Measurements from ENCODE around the gene RDH13. TPM values are rescaled to one million over a fixed set of nuclear protein-coding genes. Genes with fewer than 3 reads are reported as not detected.
"Not testable (repeated sequence)": the region's sequence is repeated elsewhere in the genome, so short reads cannot be mapped to it uniquely, and the experiment has no call there.

RDH13 gene
- total RNA-seq, 1 experiment from 2014 or later: 31.1 TPM

DNA sequence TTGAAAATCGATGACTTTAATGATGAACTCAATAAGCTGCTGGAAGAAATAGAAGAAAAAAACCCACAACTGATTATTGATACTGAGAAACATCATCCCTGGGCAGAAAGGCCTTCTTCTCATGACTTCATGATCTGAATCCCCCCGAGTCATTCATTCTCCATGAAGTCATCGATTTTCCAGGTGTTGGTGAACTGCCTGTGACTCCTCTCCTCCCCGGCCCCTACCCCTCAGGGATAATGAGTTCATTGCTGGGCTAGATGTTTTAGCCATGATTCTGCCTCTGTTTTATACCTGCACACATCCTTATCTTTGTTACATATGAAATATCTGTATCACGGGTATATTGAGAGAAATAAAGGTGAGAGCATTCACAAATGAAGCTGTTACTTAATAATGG, 62.2 kb downstream of the RDH13 start:
- intact Hi-C loops (cut with micrococcal nuclease): no loop called here
- Histone ChIP-seq H3K27me3 (ENCODE audit: insufficient read depth, low read length) (no peaks in the 10 kb centered on the region), H3K9me2 (ENCODE audit: insufficient read depth) (no peaks in the 10 kb centered on the region), H4K20me1 (ENCODE audit: insufficient read depth) (no peaks in the 10 kb centered on the region), H3K27ac (ENCODE audit: low read depth, low read length) (no peak overlapping the region), H3K9me3 (ENCODE audit: control insufficient read depth in 1 of 2, insufficient read depth in 1 of 2, low read depth in 1 of 2, low read length in 2 of 2) (no peaks in the 10 kb centered on the region), H3K4me1 (ENCODE audit: control insufficient read depth in 1 of 2, insufficient read depth in 2 of 2, low read length in 2 of 2) (peaks cover 0 to 6% of the 10 kb centered on the region in 2 experiments; a peak in 2 of 4 replicates), H3K4me3 (replicated peaks in 1 of 2; ENCODE audit: low read depth in 1 of 2, low read length in 2 of 2) (no peak overlapping the region), H3K9ac (ENCODE audit: low read length) (no peak overlapping the region), H3K79me2 (ENCODE audit: insufficient read depth, low read length) (no peaks in the 10 kb centered on the region), H2AFZ (ENCODE audit: low read depth, low read length, poor library complexity, severe bottlenecking) (no peak overlapping the region), H3K4me2 (ENCODE audit: low read length) (no peak overlapping the region), H3K36me3 (ENCODE audit: control insufficient read depth in 1 of 2, insufficient read depth in 2 of 2, low read length in 2 of 2) (peaks cover 0 to 3% of the 10 kb centered on the region in 2 experiments; a peak in 3 of 4 replicates)
- ChIA-PET CTCF (no interaction called here), RAD21 (ENCODE audit: low non-redundant PET in 1 of 2, low total read pairs in 2 of 2, uncharacterized antibody in 2 of 2, unreplicated experiment in 2 of 2) (no interaction called here), POLR2A (no interaction called here)
- ATAC-seq (no peak), DNase-seq (ENCODE audit: low read depth, low spot score) (no peak)
- TF ChIP-seq ELF1 (IDR thresholded peaks at IDR 0.05; ENCODE audit: borderline replicate concordance, low read depth) (no peak), SRF (IDR thresholded peaks at IDR 0.05; ENCODE audit: low read depth) (no peak), EZH2phosphoT487 (IDR thresholded peaks at IDR 0.05; ENCODE audit: borderline replicate concordance) (no peak), CEBPB (IDR thresholded peaks at IDR 0.05; ENCODE audit: low read depth) (no peak), EZH2 (IDR thresholded peaks at IDR 0.05) (no peak), RAD21 (IDR thresholded peaks at IDR 0.05; ENCODE audit: low read depth) (no peak), SIN3A (IDR thresholded peaks at IDR 0.05; ENCODE audit: low read depth) (no peak), POLR2A (IDR thresholded peaks at IDR 0.05; ENCODE audit: borderline replicate concordance, extremely low read depth, insufficient read depth, insufficient read length) (no peak), CBX3 (IDR thresholded peaks at IDR 0.05; ENCODE audit: low read depth) (no peak)
- no TSS peak for BruUV-seq (replicated peaks)

DNA sequence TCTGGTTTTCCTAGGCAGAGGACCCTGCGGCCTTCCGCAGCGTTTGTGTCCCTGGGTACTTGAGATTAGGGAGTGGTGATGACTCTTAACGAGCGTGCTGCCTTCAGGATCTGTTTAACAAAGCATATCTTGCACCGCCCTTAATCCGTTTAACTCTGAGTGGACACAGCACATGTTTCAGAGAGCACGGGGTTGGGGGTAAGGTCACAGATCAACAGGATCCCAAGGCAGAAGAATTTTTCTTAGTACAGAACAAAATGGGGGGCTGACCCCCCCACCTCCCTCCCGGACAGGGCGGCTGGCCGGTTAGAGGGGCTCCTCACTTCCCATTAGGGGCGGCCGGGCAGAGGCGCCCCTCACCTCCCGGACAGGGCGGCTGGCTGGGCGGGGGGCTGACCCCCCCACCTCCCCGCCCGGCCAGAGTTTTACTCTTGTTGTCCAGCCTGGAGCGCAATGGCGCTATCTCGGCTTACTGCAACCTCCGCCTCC, 64.2 kb downstream of the RDH13 start:
- RAD21 ChIA-PET (ENCODE audit: low non-redundant PET in 1 of 2, low total read pairs in 2 of 2, uncharacterized antibody in 2 of 2, unreplicated experiment in 2 of 2); ATAC-seq; intact Hi-C loops (cut with micrococcal nuclease): not testable (repeated sequence)

More for the DNA sequence above, 64.2 kb downstream of the RDH13 start:
- H2AFZ ChIP-seq (ENCODE audit: low read depth, low read length, poor library complexity, severe bottlenecking); H3K27ac ChIP-seq (ENCODE audit: low read depth, low read length); BruUV-seq (replicated peaks); H3K4me3 ChIP-seq (replicated peaks in 1 of 2; ENCODE audit: low read depth in 1 of 2, low read length in 2 of 2); H3K9me3 ChIP-seq (ENCODE audit: control insufficient read depth in 1 of 2, insufficient read depth in 1 of 2, low read depth in 1 of 2, low read length in 2 of 2); H3K9ac ChIP-seq (ENCODE audit: low read length); H3K36me3 ChIP-seq (ENCODE audit: control insufficient read depth in 1 of 2, insufficient read depth in 2 of 2, low read length in 2 of 2); H3K27me3 ChIP-seq (ENCODE audit: insufficient read depth, low read length); H4K20me1 ChIP-seq (ENCODE audit: insufficient read depth); POLR2A ChIA-PET; H3K4me2 ChIP-seq (ENCODE audit: low read length); CTCF ChIA-PET; H3K9me2 ChIP-seq (ENCODE audit: insufficient read depth); H3K4me1 ChIP-seq (ENCODE audit: control insufficient read depth in 1 of 2, insufficient read depth in 2 of 2, low read length in 2 of 2); H3K79me2 ChIP-seq (ENCODE audit: insufficient read depth, low read length); DNase-seq (ENCODE audit: low read depth, low spot score): not testable (repeated sequence)

All from HCT116 (cell line).